Cerebellar nuclear complex (tissue), 1 donor: ENCODE data around the gene TOMM34.

Source experiments
- DNase-seq, 2 experiments: peaks; one replicate each; lab custom pipeline; 2025; lab: John Stamatoyannopoulos, UW

The TOMM34 gene

DNA sequence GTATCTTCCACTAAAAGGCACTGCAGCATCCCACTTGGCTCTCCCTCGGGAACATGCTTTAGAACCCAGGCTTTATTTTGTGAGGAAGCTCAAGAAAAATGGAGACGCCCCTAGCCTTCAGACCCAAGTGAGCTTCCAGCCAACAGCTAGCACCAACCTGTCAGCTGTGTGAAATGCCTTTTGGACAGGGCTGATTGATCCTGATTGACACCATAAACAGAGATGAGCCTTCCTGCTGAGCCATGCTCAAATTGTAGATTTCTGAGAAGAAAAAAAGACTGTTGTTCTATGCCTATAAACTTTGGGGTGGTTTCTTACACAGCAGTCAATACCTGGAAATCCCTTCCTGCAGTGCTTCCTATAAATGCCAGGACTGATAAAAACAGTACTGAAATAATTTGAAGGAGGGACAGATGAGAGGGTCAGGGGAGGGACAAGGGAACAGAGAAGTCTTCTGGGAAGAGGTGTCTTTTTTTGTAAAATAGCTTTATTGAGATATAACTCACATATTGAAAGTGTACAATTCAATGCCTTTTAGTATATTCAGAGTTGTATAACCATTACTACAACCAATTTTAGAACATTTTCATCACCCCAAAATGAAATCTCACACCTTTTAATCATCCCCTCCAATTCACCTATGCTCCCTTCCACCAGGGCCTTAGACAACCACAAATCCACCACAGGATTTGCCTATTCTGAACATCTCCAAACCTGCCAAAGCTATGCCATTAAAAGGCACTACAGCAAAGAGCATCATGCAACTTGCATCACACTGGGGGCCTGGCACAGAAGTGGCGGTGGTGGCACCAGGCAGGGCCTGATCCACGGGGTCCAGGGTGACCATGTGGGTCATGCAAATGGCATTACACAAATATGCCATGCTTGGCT lies 3.4 kb upstream of the TOMM34 start:
- no peak for DNase-seq

DNA sequence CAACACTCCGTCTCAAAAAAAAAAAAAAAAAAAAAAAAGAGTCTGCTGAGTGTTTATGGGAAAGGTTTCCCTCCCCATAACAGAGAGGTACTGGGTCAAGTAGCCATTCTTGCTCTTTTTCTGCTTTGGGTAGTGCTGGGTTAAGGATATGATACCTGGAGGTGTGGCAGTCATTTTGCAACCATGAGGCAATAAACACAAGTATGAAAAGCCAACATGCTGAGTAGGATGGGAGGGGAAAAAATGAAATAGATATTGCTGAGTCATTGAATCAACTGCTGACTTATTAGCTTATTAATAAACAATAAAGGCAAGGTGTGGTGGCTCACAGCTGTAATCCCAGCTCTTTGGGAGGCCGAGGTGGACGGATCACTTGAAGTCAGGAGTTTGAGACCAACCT lies 2.3 kb upstream of the TOMM34 start:
- DNase-seq = no peak

DNA sequence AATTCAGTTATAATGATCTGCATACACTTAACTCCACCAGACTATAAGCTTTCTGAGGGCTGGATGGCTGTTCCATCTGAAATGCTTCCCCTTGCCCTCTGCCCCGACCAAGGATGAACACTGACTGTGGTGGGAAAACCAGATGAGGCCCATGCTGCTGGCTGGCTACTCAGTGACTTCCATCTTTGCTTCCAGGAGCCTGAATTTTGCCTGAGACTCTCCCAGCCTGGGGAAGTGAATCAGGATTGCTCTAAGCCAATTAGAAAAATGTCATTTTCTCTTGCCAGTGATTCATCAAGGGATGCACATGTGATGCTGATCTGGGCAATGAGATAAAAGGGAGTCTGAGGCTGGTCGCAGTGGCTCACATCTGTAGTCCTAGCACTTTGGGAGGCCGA lies 1.7 kb upstream of the TOMM34 start:
- DNase-seq = no peak

DNA sequence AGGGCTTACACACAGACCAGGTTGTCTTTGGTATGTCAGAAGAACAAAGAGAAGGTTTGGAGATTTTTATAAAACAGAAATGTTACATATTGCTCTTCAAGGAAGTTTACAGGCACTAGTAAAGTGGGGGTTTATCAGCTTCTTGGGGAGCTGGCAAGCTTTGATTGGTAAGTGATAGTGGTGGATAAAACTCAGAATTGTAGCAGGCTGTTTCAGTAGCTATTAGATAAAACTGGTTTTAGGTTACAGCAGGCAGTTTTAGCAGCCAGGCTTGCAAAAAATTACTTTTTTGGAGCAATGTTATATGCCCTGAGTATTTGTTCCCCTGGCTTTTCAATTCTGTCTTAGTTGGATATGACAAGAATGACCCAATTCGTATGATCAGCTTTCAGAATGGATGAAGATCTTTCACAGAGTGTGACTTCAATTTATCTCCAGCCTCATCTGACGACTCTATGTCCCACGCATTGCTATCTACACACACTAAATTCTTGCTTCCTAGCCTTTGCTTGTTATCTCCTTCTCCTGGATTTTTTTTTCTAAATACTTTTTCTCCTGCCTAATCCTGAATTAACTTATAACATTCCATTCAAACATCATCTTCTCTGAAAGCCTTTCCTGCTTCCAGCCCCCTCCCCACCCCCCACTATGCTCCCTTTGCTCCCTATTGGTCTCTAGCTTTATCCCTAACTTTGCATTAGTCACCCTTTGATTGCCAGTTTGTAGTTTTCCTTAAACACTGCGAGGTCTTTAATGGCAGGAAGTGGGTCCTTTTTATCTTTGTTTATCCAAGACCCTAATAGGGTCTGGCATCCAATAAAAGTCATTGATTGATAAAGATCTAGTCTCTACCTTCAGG lies 1.0 kb upstream of the TOMM34 start:
- no peak for DNase-seq

GRCh38 chr20:44959638-44960102 lies 527 bp downstream of the TOMM34 start:
- no peak for DNase-seq

DNA sequence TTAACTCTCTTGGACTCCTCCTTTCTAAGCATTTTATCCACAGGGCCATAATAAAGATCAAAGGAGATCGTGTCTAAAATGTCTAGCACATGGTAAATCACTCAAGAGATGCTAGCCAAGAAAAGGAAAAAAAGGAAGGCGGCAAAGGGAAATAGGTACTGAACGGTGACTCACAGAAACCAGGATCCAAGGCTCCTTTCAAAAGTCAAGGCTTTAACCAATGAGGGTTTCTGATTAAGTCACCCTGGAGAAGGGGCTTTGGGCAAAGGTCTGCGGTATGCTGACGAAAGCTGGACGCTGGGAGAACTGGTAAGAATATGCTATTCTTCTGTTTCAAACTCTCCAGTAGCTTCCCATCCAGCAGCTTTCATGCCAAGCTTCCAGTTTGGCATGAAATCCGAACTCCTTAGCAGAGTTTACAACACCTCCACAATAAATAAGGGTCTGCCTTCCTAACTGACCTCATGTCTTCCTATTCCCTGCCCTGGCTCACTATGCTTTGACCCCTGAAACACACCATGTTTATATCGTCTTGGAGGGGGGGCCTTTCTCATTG lies 1.0 kb downstream of the TOMM34 start:
- DNase-seq = no peak

DNA sequence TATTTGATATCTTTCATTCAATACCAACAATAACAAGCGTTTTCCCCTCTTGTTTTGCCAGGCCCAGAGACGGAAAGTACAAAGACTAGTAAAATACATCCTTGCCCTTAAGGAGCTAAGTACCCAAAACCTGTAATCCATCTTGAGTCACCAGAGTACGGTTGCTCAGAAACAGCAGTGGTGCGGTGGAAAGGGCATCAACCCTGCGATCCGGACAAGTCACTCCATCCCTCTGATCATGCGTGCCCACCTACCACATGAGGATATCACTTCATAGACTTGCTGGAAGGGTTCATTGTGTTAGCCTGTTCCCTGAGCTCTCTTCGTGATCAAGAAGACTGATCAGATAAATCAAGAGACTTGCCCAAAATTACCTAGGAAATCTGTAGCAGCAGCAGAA lies 1.9 kb downstream of the TOMM34 start:
- no peak for DNase-seq

DNA sequence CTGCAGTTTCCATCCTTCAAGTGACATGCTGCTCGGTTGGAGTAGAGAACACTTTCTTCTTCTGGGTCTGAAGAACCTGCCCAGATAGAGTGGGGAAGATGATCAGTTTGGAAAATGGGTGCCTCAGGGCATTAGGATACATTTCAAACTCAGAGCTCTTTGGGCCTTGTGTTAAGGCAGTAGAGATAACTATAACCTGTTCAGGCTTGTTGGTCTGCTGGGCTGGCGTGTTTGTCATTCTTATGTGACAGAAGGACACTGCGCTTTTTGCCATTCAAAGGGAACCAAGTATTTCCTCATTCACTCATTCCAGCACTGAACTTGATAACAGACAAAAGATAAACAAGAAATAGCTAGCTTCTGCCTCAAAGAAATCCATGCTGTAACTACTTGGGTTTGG lies 3.8 kb downstream of the TOMM34 start:
- DNase-seq = no peak

GRCh38 chr20:44955270-44955669 lies 4.9 kb downstream of the TOMM34 start:
- no peak for DNase-seq

DNA sequence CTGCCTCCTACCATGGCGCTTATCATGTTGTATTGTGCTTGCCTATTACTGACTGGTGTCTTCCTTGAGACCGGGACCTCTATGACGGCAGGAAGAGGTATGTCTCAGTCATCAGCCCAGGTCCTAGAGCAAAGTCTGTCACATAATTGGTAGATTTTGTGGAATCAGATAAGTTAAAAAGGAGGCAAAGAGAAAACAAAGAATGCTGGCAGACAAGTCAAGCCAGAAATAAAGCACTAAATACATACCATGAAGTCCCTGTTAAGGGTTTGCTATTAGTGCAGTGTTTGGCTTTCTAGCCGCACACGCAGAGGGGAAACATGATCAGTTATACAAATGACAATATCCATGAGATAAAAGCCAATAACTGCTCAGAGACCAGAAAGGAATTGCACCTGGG lies 6.0 kb downstream of the TOMM34 start:
- no peak for DNase-seq

DNA sequence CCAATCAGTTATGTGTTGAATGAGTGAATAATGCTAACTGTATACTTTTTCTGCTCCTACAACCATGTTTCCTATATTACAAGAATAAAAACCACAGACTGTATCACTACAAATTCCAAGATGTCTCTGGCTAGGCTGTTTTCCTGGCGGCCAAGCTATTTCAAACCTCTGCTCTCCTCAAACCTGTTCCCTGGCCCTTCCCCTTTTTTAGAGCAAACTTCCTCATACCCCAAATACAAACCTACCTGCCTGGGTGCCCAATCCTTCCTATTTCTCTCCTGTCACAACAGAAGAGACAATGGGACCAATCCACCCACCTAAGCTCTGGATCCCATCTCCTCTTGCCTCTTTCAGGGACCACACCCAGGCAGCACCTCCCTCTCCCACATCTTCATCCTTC lies 7.5 kb downstream of the TOMM34 start:
- DNase-seq = no peak

GRCh38 chr20:44950368-44950767 lies 9.8 kb downstream of the TOMM34 start:
- DNase-seq = no peak

DNA sequence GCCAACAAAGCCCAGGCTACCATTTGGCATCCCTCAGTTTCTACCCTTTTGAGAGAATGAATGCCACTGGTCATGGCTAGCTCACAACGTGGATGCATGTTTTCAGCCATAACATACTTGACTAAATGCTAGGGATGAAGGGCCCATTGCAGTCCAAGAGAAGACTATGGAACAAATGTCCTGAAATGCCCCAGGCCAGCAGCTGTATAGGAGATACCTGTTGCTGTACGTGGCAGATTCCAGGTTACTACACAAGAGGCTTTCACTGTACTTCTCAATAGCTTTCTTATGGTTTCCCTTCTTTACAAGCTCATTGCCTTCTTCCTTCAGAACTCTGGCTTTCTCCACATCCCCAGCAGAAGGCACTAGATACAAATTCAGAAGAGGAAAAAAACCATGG lies 11.7 kb downstream of the TOMM34 start:
- no peak for DNase-seq

DNA sequence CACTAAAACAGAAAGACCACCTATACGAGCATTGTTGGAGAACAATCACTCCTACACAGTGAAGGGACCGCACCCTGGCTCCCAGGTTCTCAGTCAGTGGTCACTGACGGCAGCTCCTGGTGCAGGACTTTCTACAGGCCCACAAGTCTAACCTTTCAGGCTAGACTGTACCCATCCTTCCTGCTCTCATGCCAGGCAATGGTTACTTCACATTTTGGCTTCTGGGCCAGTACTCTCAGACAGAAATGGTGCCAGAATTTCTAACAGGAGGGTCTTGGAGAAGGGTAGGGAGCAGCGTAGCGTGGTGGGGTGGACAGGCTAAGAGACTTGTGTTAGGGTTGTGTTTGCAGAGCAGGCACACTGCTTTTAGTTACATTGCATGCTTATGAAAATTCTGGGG lies 12.1 kb downstream of the TOMM34 start:
- DNase-seq = no peak

- no peak for DNase-seq
These were observed 13.8 kb downstream of the TOMM34 start for GRCh38 chr20:44946271-44946852.

DNA sequence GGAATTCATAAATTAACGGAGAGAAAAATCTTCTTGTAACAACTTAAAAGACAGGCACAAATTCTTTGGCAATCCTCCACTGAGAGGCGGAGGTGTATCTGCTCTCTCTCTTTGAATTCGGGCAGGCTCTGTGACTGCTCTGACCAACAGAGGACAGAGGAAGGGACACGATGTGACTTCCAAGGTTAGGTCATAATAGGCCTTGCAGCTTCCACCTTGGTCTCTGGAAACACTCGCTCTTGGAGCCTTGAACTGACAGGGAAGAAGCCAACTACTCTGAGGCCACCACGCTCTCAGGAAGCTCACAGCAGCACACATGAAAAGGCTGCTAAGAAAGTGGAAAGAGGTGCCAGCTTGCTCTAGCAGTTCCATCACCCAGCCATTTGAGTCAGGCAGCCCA lies 14.9 kb downstream of the TOMM34 start:
- no peak for DNase-seq

DNA sequence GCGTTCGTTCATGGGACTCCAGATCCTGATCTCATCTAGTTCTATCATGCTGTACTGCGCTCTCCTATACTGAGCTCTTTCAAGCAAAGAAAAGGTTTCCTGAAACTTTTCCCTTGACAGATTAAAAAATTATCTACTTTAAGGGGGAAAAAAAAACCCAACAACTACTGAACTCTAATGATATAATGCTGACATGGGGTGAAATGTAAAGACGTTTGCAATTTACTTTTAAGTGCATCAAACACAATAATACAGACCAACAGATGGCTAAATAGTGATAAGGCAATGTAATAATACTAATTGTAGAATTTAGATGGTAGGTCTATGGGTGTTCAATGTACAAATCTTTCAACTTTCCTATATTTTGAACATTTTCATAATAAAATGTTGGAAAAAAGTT lies 16.4 kb downstream of the TOMM34 start:
- DNase-seq = no peak

GRCh38 chr20:44942264-44942973 lies 17.8 kb downstream of the TOMM34 start:
- no peak for DNase-seq

DNA sequence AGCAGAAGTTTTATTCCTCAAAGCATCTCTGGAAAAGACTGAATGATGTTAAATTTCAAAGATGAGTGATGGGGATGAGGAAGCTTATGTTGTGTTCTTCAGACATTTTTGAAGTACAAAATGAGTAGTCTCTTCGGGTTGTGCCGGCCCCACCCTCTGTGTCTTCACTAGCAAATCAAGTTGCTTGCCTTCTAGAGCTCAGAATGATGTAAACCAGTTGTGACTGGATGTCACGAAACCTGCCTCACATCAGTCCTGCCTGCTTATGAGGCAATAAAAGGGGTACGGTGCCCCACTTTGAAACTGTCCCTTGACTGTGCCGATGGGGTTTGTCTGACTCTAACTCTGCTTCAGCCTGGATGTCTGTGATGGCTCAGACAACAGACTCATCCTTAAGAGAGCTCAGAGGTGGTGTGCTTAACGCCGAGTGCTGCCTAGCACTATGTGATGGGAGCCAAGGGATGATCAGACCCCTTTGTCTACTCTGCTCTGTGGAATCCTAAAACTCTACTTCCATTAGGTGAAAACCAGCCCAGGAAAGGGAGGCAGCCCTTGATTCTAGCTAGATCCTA lies 19.0 kb downstream of the TOMM34 start:
- DNase-seq = no peak

GRCh38 chr20:44938637-44939036 lies 21.6 kb downstream of the TOMM34 start:
- DNase-seq = no peak

DNA sequence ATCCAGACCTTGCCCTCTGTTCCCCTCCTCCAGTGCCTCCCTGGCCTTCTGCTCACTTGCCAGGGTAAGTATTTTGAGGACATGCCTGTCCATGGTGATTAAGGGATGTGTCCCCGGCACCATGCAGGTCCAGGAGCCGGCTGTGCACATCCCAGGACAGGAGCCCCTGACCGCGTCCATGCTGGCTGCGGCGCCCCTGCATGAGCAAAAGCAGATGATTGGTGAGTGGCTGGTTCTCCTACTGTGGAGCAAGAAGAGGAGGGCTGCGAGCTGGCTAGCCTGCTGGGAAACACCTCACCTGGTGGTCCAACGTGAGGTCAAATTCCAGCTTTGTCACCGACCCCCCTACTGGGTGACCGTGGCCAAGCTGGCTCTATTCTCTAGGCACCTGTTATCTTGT lies 23.7 kb downstream of the TOMM34 start:
- no peak for DNase-seq
